H9 (cell line): ENCODE data around the gene PDRG1. TPM values are rescaled to one million over a fixed set of nuclear protein-coding genes. Genes with fewer than 3 reads are reported as not detected.

ENCODE experiments used
- DNase-seq: peaks from one replicate; pipeline ENCODE4 v3.0.0-alpha.2; 2017
- H2AFZ ChIP-seq: one replicate; pipeline ENCODE4 v1.6.1; 2013; ENCODE audit warnings: mild to moderate bottlenecking, low read length, control low read depth, moderate library complexity
- H2AK5ac ChIP-seq: 2 replicates; pipeline ENCODE4 v1.6.1; 2013; ENCODE audit warnings: low read length, control low read depth, mixed read lengths; ENCODE audit not compliant: insufficient read length
- H2BK120ac ChIP-seq: one replicate; pipeline ENCODE4 v1.6.1; 2013; ENCODE audit warnings: low read depth, mild to moderate bottlenecking, low read length, control low read depth, inconsistent platforms; ENCODE audit not compliant: poor library complexity, severe bottlenecking
- H2BK12ac ChIP-seq: 2 replicates; pipeline ENCODE4 v1.6.1; 2013; ENCODE audit warnings: low read length, control low read depth, mixed read lengths, low read depth; ENCODE audit not compliant: insufficient read length
- H2BK15ac ChIP-seq: 2 replicates; pipeline ENCODE4 v1.6.1; 2013; ENCODE audit warnings: low read depth, low read length, control low read depth
- H2BK20ac ChIP-seq: one replicate; pipeline ENCODE4 v1.6.1; 2013; ENCODE audit warnings: low read depth, mild to moderate bottlenecking, low read length, control low read depth, inconsistent platforms; ENCODE audit not compliant: poor library complexity, severe bottlenecking
- H2BK5ac ChIP-seq: 2 replicates; pipeline ENCODE4 v1.6.1; 2013; ENCODE audit warnings: low read length, control low read depth, mixed read lengths; ENCODE audit not compliant: insufficient read length
- H3K14ac ChIP-seq: 2 replicates; pipeline ENCODE4 v1.6.1; 2013; ENCODE audit warnings: low read length, control low read depth; ENCODE audit not compliant: insufficient read depth
- H3K18ac ChIP-seq: 2 replicates; pipeline ENCODE4 v1.6.1; 2013; ENCODE audit warnings: low read depth, mild to moderate bottlenecking, mixed read lengths, low read length, control low read depth; ENCODE audit not compliant: insufficient read length
- H3K23ac ChIP-seq: 2 replicates; pipeline ENCODE4 v1.6.1; 2013; ENCODE audit warnings: low read length, control low read depth, mixed read lengths, low read depth; ENCODE audit not compliant: insufficient read length
- H3K23me2 ChIP-seq: 2 replicates; pipeline ENCODE4 v1.6.1; 2013; ENCODE audit warnings: low read depth, mild to moderate bottlenecking, mixed read lengths, low read length, control low read depth; ENCODE audit not compliant: insufficient read length, poor library complexity, severe bottlenecking
- H3K27ac ChIP-seq: 2 replicates; pipeline ENCODE4 v1.5.1; 2013; ENCODE audit warnings: low read length, control low read depth, mixed read lengths, low read depth; ENCODE audit not compliant: insufficient read length
- H3K27me3 ChIP-seq: 2 replicates; pipeline ENCODE4 v1.6.1; 2013; ENCODE audit warnings: low read length, control low read depth, inconsistent platforms; ENCODE audit not compliant: insufficient read depth
- H3K4ac ChIP-seq: 2 replicates; pipeline ENCODE4 v1.6.1; 2013; ENCODE audit warnings: low read depth, mild to moderate bottlenecking, control low read depth, inconsistent platforms, low read length, moderate library complexity
- H3K4me1 ChIP-seq: 2 replicates; pipeline ENCODE4 v1.6.1; 2013; ENCODE audit warnings: low read length, control low read depth, inconsistent platforms; ENCODE audit not compliant: insufficient read depth
- H3K4me2 ChIP-seq: 2 replicates; pipeline ENCODE4 v1.6.1; 2013; ENCODE audit warnings: low read length, control low read depth, mixed read lengths; ENCODE audit not compliant: insufficient read length, insufficient read depth
- H3K56ac ChIP-seq: 2 replicates; pipeline ENCODE4 v1.6.1; 2013; ENCODE audit warnings: low read depth, mild to moderate bottlenecking, mixed read lengths, low read length, control low read depth; ENCODE audit not compliant: insufficient read length
- H3K79me1 ChIP-seq: 2 replicates; pipeline ENCODE4 v1.6.1; 2013; ENCODE audit warnings: low read depth, mild to moderate bottlenecking, moderate library complexity, low read length, control low read depth, inconsistent platforms; ENCODE audit not compliant: insufficient read depth, poor library complexity, severe bottlenecking
- H3K79me2 ChIP-seq: 2 replicates; pipeline ENCODE4 v1.6.1; 2013; ENCODE audit warnings: low read length, control low read depth, inconsistent platforms; ENCODE audit not compliant: insufficient read depth
- H3K9ac ChIP-seq: 2 replicates; pipeline ENCODE4 v1.6.1; 2013; ENCODE audit warnings: low read length, control low read depth, mixed read lengths; ENCODE audit not compliant: insufficient read length; ENCODE audit errors: extremely low read depth
- H3K9me3 ChIP-seq: one replicate; pipeline ENCODE4 v1.6.1; 2013; ENCODE audit warnings: low read depth, low read length, inconsistent platforms; ENCODE audit not compliant: control insufficient read depth
- H3T11ph ChIP-seq: one replicate; pipeline ENCODE4 v1.6.1; 2013; ENCODE audit warnings: mild to moderate bottlenecking, low read length, control low read depth, inconsistent platforms
- H4K20me1 ChIP-seq: one replicate; pipeline ENCODE4 v1.6.1; 2013; ENCODE audit not compliant: control insufficient read depth, insufficient read length, insufficient read depth
- H4K5ac ChIP-seq: 2 replicates; pipeline ENCODE4 v1.6.1; 2013; ENCODE audit warnings: low read depth, mild to moderate bottlenecking, mixed read lengths, low read length, control low read depth; ENCODE audit not compliant: insufficient read length
- H4K8ac ChIP-seq: replicated peaks from 2 replicates; pipeline ENCODE4 v1.6.1; 2013; ENCODE audit warnings: low read length, control low read depth, mixed read lengths, low read depth; ENCODE audit not compliant: insufficient read length
- H4K91ac ChIP-seq: 2 replicates; pipeline ENCODE4 v1.6.1; 2013; ENCODE audit warnings: low read depth, mild to moderate bottlenecking, moderate library complexity, mixed read lengths, low read length, control low read depth; ENCODE audit not compliant: insufficient read length
- H3K27ac Mint-ChIP-seq, 3 experiments: 2 replicates in 2 of 3; 3 replicates in 1 of 3; pipeline ENCODE4 v1.8.0; 2020 to 2021; ENCODE audit warnings: mixed read lengths in 3 of 3, mild to moderate bottlenecking in 1 of 3, moderate library complexity in 1 of 3
- H3K27me3 Mint-ChIP-seq: 2 replicates; pipeline ENCODE4 v1.8.0; 2021; ENCODE audit warnings: low read depth, mild to moderate bottlenecking, moderate library complexity, mixed read lengths
- H3K36me3 Mint-ChIP-seq, 3 experiments: 2 replicates in 2 of 3; 3 replicates in 1 of 3; pipeline ENCODE4 v1.8.0; 2020 to 2021; ENCODE audit warnings: low read depth in 3 of 3, mixed read lengths in 3 of 3; ENCODE audit not compliant: insufficient read depth in 1 of 3
- H3K4me1 Mint-ChIP-seq, 2 experiments: 2 replicates each; pipeline ENCODE4 v1.8.0; 2020; ENCODE audit warnings: mixed read lengths in 2 of 2
- H3K4me3 Mint-ChIP-seq, 2 experiments: 2 replicates in 1 of 2; 3 replicates in 1 of 2; pipeline ENCODE4 v1.8.0; 2020 to 2021; ENCODE audit warnings: mild to moderate bottlenecking in 2 of 2, mixed read lengths in 2 of 2, moderate library complexity in 1 of 2
- H3K9me3 Mint-ChIP-seq, 2 experiments: 2 replicates in 1 of 2; 3 replicates in 1 of 2; pipeline ENCODE4 v1.8.0; 2020; ENCODE audit warnings: mild to moderate bottlenecking in 2 of 2, mixed read lengths in 2 of 2, moderate library complexity in 1 of 2
- WGBS: extraction: QIAGEN DNeasy Blood & Tissue Kit; methylation state at CpG from one replicate; pipeline ENCODE4 v1.1.7; 2013; ENCODE audit warnings: missing lambda C conversion rate, low lambda C conversion rate, mixed read lengths; ENCODE audit not compliant: insufficient read length; ENCODE audit errors: extremely low coverage; 5-methylcytosine and 5-hydroxymethylcytosine counted together
- total RNA-seq: library from RNA; stranded (reverse); gene quantifications from 2 replicates; pipeline ENCODE4 v1.2.1, GENCODE V29; 2021
- TF ChIP-seq, protein P1 (sequence below): fragments of 200-600 bp; sonication (generic); conservative IDR thresholded peaks from 3 replicates; pipeline ENCODE4 v1.8.0; 2021; ENCODE audit warnings: antibody characterized with exemption, mild to moderate bottlenecking

PDRG1 gene
- total RNA-seq, 1 experiment from 2014 or later, result 32.2 TPM

DNA sequence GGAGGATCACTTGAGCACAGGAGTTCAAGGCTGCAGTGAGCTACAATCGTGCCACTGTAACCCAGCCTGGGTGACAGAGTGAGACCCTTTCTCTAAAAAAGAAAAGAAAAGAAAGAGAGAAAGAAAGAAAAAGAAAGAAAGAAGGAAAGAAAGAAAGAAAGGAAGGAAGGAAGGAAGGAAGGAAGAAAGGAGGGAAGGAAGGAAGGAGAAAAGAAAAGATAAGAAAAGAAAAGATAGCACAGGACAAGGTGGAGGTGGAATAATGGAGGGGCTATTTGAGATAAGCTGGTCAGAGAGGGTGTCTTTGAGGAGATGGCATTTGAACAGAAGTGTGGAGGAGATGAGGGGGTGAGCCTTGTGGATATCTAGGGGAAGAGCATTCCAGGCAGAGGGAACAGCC lies 2.7 kb upstream of the PDRG1 start:
- no peak overlapping the region for H2BK15ac ChIP-seq
- H4K91ac ChIP-seq, result no peak overlapping the region
- peaks cover 5% of the 10 kb centered on the region; the same call in 1 of the 2 replicates for H3K79me2 ChIP-seq
- TF ChIP-seq, protein P1, sequence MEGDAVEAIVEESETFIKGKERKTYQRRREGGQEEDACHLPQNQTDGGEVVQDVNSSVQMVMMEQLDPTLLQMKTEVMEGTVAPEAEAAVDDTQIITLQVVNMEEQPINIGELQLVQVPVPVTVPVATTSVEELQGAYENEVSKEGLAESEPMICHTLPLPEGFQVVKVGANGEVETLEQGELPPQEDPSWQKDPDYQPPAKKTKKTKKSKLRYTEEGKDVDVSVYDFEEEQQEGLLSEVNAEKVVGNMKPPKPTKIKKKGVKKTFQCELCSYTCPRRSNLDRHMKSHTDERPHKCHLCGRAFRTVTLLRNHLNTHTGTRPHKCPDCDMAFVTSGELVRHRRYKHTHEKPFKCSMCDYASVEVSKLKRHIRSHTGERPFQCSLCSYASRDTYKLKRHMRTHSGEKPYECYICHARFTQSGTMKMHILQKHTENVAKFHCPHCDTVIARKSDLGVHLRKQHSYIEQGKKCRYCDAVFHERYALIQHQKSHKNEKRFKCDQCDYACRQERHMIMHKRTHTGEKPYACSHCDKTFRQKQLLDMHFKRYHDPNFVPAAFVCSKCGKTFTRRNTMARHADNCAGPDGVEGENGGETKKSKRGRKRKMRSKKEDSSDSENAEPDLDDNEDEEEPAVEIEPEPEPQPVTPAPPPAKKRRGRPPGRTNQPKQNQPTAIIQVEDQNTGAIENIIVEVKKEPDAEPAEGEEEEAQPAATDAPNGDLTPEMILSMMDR, result no peak
- no peaks in the 10 kb centered on the region for H3K27me3 ChIP-seq
- H3T11ph ChIP-seq, result no peak overlapping the region
- no peaks in the 10 kb centered on the region for H3K9me3 ChIP-seq
- peaks cover 7% of the 10 kb centered on the region for H3K23me2 ChIP-seq
- WGBS, result no CpG with 5 or more reads among the region's 1 CpG
- H4K5ac ChIP-seq, result no peak overlapping the region
- H2BK120ac ChIP-seq, result no peak overlapping the region
- no peak overlapping the region for H2AK5ac ChIP-seq
- peaks cover 9 to 18% of the 10 kb centered on the region in 2 experiments for H3K4me1 Mint-ChIP-seq
- H2AFZ ChIP-seq, result no peak overlapping the region
- H2BK12ac ChIP-seq, result no peak overlapping the region
- peak overlapping the region in 1 of 2 experiments; percentile 27; a peak in 2 of 5 replicates for H3K4me3 Mint-ChIP-seq
- no peak overlapping the region for H2BK5ac ChIP-seq
- H3K9ac ChIP-seq, result no peak overlapping the region
- no peaks in the 10 kb centered on the region for H3K4me1 ChIP-seq
- no peak overlapping the region for H2BK20ac ChIP-seq
- no peak overlapping the region for H3K23ac ChIP-seq
- H3K4me2 ChIP-seq, result no peak overlapping the region
- peaks cover 7 to 8% (median 8%) of the 10 kb centered on the region in 3 experiments for H3K36me3 Mint-ChIP-seq
- no peak overlapping the region for H3K4ac ChIP-seq
- peaks cover 10% of the 10 kb centered on the region for H3K79me1 ChIP-seq
- no peak overlapping the region for H3K27ac ChIP-seq
- no peak overlapping the region for H3K56ac ChIP-seq
- H3K27me3 Mint-ChIP-seq, result peaks cover 51% of the 10 kb centered on the region
- no peak overlapping the region for H3K14ac ChIP-seq
- H3K27ac Mint-ChIP-seq, result peak overlapping the region in 1 of 3 experiments; percentile 50; a peak in 1 of 7 replicates
- H4K20me1 ChIP-seq, result no peaks in the 10 kb centered on the region
- no peak for DNase-seq
- H4K8ac ChIP-seq, result no peak overlapping the region
- no peak overlapping the region for H3K18ac ChIP-seq
- H3K9me3 Mint-ChIP-seq, result no peaks in the 10 kb centered on the region; a peak in 2 of 5 replicates
